GM13977 (cell line): ENCODE data around the gene MRPS9.

Experiments used
- DNase-seq: peaks from one replicate; pipeline ENCODE4 v3.0.0; 2012; ENCODE audit warnings: low spot score
- CTCF ChIP-seq: IDR thresholded peaks from 2 replicates; pipeline ENCODE4 v1.5.1; 2012; ENCODE audit warnings: mild to moderate bottlenecking, control low read depth; ENCODE audit not compliant: insufficient read depth; ENCODE audit errors: extremely low read depth, missing control alignments
- in situ Hi-C: fragments of 300-500 bp; cut with MboI; formaldehyde crosslinking; loops from one replicate; pipeline ENCODE4 v1.12.0; 2022; ENCODE audit warnings: low sequenced_read_pairs, low pct_unique_long_range_greater_than_20kb, mixed read lengths, inconsistent platforms; ENCODE audit not compliant: unreplicated experiment

The MRPS9 gene

GRCh38 chr2:105113616-105114291, 75.9 kb downstream of the MRPS9 start:
- no peak for TF ChIP-seq CTCF
- DNase-seq = no peak
- in situ Hi-C loops = loop anchor here (5.0 kb wide), 1 partner anchor 119 kb away; no protein-coding TSS in a partner anchor

GRCh38 chr2:105114551-105114950, 76.7 kb downstream of the MRPS9 start:
- DNase-seq = peak; percentile 81
- peak; percentile 71 for TF ChIP-seq CTCF
- in situ Hi-C loops = loop anchor here (5.0 kb wide), 1 partner anchor 118 kb away; no protein-coding TSS in a partner anchor

GRCh38 chr2:105116348-105116747, 78.5 kb downstream of the MRPS9 start:
- DNase-seq = no peak
- TF ChIP-seq CTCF = no peak
- in situ Hi-C loops = no loop called here

GRCh38 chr2:105117565-105117964, 79.7 kb downstream of the MRPS9 start:
- no peak for DNase-seq
- TF ChIP-seq CTCF = no peak
- in situ Hi-C loops = no loop called here

GRCh38 chr2:105118960-105119359, 81.1 kb downstream of the MRPS9 start:
- no peak for DNase-seq
- TF ChIP-seq CTCF = no peak
- in situ Hi-C loops = no loop called here

GRCh38 chr2:105121434-105121833, 83.6 kb downstream of the MRPS9 start:
- in situ Hi-C loops = no loop called here
- DNase-seq = no peak
- TF ChIP-seq CTCF = no peak
